Neuronal stem cell (in vitro differentiated cells): ENCODE results near the gene RBM15B.

Experiments
- DNase-seq: peaks from one replicate; pipeline ENCODE4 v3.0.0-alpha.2; 2013; ENCODE audit warnings: low spot score
- H2AFZ ChIP-seq: one replicate; pipeline ENCODE4 v1.6.1; 2013; ENCODE audit warnings: mild to moderate bottlenecking, low read length, inconsistent platforms
- H2AK5ac ChIP-seq: 2 replicates; pipeline ENCODE4 v1.6.1; 2013; ENCODE audit warnings: low read depth, mild to moderate bottlenecking, inconsistent platforms, low read length, moderate library complexity, mixed read lengths
- H2BK120ac ChIP-seq: 2 replicates; pipeline ENCODE4 v1.6.1; 2013; ENCODE audit warnings: low read depth, mild to moderate bottlenecking, inconsistent platforms, low read length, moderate library complexity, mixed read lengths
- H2BK12ac ChIP-seq: one replicate; pipeline ENCODE4 v1.6.1; 2013; ENCODE audit warnings: low read length, inconsistent platforms
- H2BK15ac ChIP-seq: 2 replicates; pipeline ENCODE4 v1.6.1; 2013; ENCODE audit warnings: mild to moderate bottlenecking, low read length, inconsistent platforms, mixed read lengths
- H2BK5ac ChIP-seq: one replicate; pipeline ENCODE4 v1.6.1; 2013; ENCODE audit warnings: inconsistent platforms, mild to moderate bottlenecking, low read length, moderate library complexity
- H3K14ac ChIP-seq: one replicate; pipeline ENCODE4 v1.6.1; 2013; ENCODE audit warnings: low read length, inconsistent platforms
- H3K18ac ChIP-seq: 2 replicates; pipeline ENCODE4 v1.6.1; 2013; ENCODE audit warnings: low read length, inconsistent platforms
- H3K23ac ChIP-seq: 2 replicates; pipeline ENCODE4 v1.6.1; 2013; ENCODE audit warnings: low read depth, mild to moderate bottlenecking, mixed read lengths, low read length, inconsistent platforms; ENCODE audit not compliant: poor library complexity
- H3K27ac ChIP-seq: replicated peaks from 3 replicates; pipeline ENCODE4 v1.5.1; 2013; ENCODE audit warnings: low read length, inconsistent platforms
- H3K27me3 ChIP-seq, 3 experiments: 2 replicates each; pipeline ENCODE4 v1.6.1; 2013; ENCODE audit warnings: low read length in 3 of 3, mild to moderate bottlenecking in 2 of 3, inconsistent platforms in 1 of 3, low read depth in 1 of 3, mixed read lengths in 1 of 3, moderate library complexity in 1 of 3; ENCODE audit not compliant: control insufficient read depth in 3 of 3, insufficient read depth in 3 of 3
- H3K36me3 ChIP-seq, 2 donors: replicated peaks in 1 of 2; 2 replicates each; pipeline ENCODE4 v1.6.1; 2013; ENCODE audit warnings: low read length in 2 of 2; ENCODE audit not compliant: control insufficient read depth in 2 of 2, insufficient read depth in 2 of 2
- H3K4ac ChIP-seq: 2 replicates; pipeline ENCODE4 v1.6.1; 2013; ENCODE audit warnings: inconsistent platforms, mild to moderate bottlenecking, low read length, moderate library complexity
- H3K4me1 ChIP-seq, 2 donors: 1 replicate in 1 of 2; 2 replicates in 1 of 2; pipeline ENCODE4 v1.6.1; 2013; ENCODE audit warnings: low read length in 2 of 2, low read depth in 1 of 2; ENCODE audit not compliant: control insufficient read depth in 2 of 2, insufficient read depth in 1 of 2
- H3K4me2 ChIP-seq: one replicate; pipeline ENCODE4 v1.6.1; 2013; ENCODE audit warnings: mild to moderate bottlenecking, low read length, inconsistent platforms; ENCODE audit not compliant: insufficient read depth, poor library complexity, severe bottlenecking
- H3K4me3 ChIP-seq, 2 donors: 2 replicates each; pipeline ENCODE4 v1.5.1; 2013; ENCODE audit warnings: low read length in 2 of 2, mild to moderate bottlenecking in 2 of 2, inconsistent platforms in 1 of 2, moderate library complexity in 1 of 2
- H3K79me1 ChIP-seq: one replicate; pipeline ENCODE4 v1.6.1; 2013; ENCODE audit warnings: low read depth, mild to moderate bottlenecking, inconsistent platforms, low read length, moderate library complexity
- H3K9ac ChIP-seq: one replicate; pipeline ENCODE4 v1.6.1; 2013; ENCODE audit warnings: mild to moderate bottlenecking, low read depth, low read length, inconsistent platforms; ENCODE audit not compliant: poor library complexity
- H3K9me3 ChIP-seq, 2 donors: replicated peaks in 1 of 2; 2 replicates each; pipeline versions ENCODE3 to v1.6.1; 2013; ENCODE audit warnings: low read length in 2 of 2, mild to moderate bottlenecking in 2 of 2, inconsistent platforms in 1 of 2, low read depth in 1 of 2, mixed read lengths in 1 of 2, moderate library complexity in 1 of 2; ENCODE audit not compliant: control insufficient read depth in 2 of 2, insufficient read depth in 1 of 2
- H4K8ac ChIP-seq: one replicate; pipeline ENCODE4 v1.6.1; 2013; ENCODE audit warnings: low read depth, mild to moderate bottlenecking, inconsistent platforms, low read length, moderate library complexity
- H4K91ac ChIP-seq: one replicate; pipeline ENCODE4 v1.6.1; 2013; ENCODE audit warnings: low read length, low read depth, mild to moderate bottlenecking, inconsistent platforms; ENCODE audit not compliant: poor library complexity
- WGBS, 2 donors: extraction: QIAGEN DNeasy Blood & Tissue Kit; methylation state at CpG; one replicate each; pipeline ENCODE4 v1.1.7; 2013; ENCODE audit warnings: missing lambda C conversion rate in 2 of 2, mixed read lengths in 1 of 2; ENCODE audit not compliant: insufficient read length in 2 of 2, insufficient replicate concordance in 1 of 2; ENCODE audit errors: extremely low coverage in 2 of 2; 5-methylcytosine and 5-hydroxymethylcytosine counted together

The RBM15B gene

GRCh38 chr3:51434746-51435327, 43.8 kb downstream of the RBM15B start:
- no peak overlapping the region for H2AK5ac ChIP-seq
- no peaks in the 10 kb centered on the region for H3K4me1 ChIP-seq
- no peak overlapping the region for H3K27ac ChIP-seq
- no peak overlapping the region for H3K9ac ChIP-seq
- H3K9me3 ChIP-seq, result no peaks in the 10 kb centered on the region
- H3K4me2 ChIP-seq, result no peak overlapping the region
- no peak overlapping the region for H3K23ac ChIP-seq
- H4K91ac ChIP-seq, result no peak overlapping the region
- peaks cover 9 to 84% of the 10 kb centered on the region in 2 donors for H3K36me3 ChIP-seq
- H3K79me1 ChIP-seq, result no peaks in the 10 kb centered on the region
- H2BK5ac ChIP-seq, result no peak overlapping the region
- H3K4ac ChIP-seq, result no peak overlapping the region
- H2BK120ac ChIP-seq, result no peak overlapping the region
- no peak overlapping the region for H3K18ac ChIP-seq
- H3K4me3 ChIP-seq, result no peak overlapping the region
- peak; percentile 31 for DNase-seq
- no peak overlapping the region for H2BK15ac ChIP-seq
- H4K8ac ChIP-seq, result no peak overlapping the region
- H2AFZ ChIP-seq, result no peak overlapping the region
- H3K27me3 ChIP-seq, result no peaks in the 10 kb centered on the region
- H2BK12ac ChIP-seq, result no peak overlapping the region
- H3K14ac ChIP-seq, result no peak overlapping the region

- H2AFZ ChIP-seq, result no peak overlapping the region
- WGBS, 2 donors, result no CpG with 5 or more reads among the region's 8 CpGs
- H3K79me1 ChIP-seq, result no peaks in the 10 kb centered on the region
- H3K9me3 ChIP-seq, result no peaks in the 10 kb centered on the region
- H3K4me2 ChIP-seq, result no peak overlapping the region
- DNase-seq, result no peak
- H3K4ac ChIP-seq, result no peak overlapping the region
- H3K9ac ChIP-seq, result no peak overlapping the region
- H4K91ac ChIP-seq, result no peak overlapping the region
- H3K4me1 ChIP-seq, result no peaks in the 10 kb centered on the region
- H2AK5ac ChIP-seq, result no peak overlapping the region
- no peak overlapping the region for H3K18ac ChIP-seq
- no peak overlapping the region for H3K23ac ChIP-seq
- no peaks in the 10 kb centered on the region for H3K27me3 ChIP-seq
- no peak overlapping the region for H2BK12ac ChIP-seq
- H3K36me3 ChIP-seq, result peaks cover 10 to 84% of the 10 kb centered on the region in 2 donors
- H4K8ac ChIP-seq, result no peak overlapping the region
- no peak overlapping the region for H2BK120ac ChIP-seq
- H2BK15ac ChIP-seq, result no peak overlapping the region
- H3K27ac ChIP-seq, result no peak overlapping the region
- H3K4me3 ChIP-seq, result no peak overlapping the region
- no peak overlapping the region for H3K14ac ChIP-seq
- no peak overlapping the region for H2BK5ac ChIP-seq
These were observed 46.0 kb downstream of the RBM15B start for GRCh38 chr3:51436998-51437639.

- no peak overlapping the region for H2BK12ac ChIP-seq
- no CpG with 5 or more reads among the region's 8 CpGs for WGBS, 2 donors
These were observed 50.4 kb downstream of the RBM15B start for GRCh38 chr3:51441282-51442030.

GRCh38 chr3:51445544-51446280, 54.6 kb downstream of the RBM15B start:
- H3K27me3 ChIP-seq, result no peaks in the 10 kb centered on the region
- no peak overlapping the region for H3K4me2 ChIP-seq
- H3K14ac ChIP-seq, result no peak overlapping the region
- no peak overlapping the region for H3K23ac ChIP-seq
- no peak overlapping the region for H2AFZ ChIP-seq
- no peak overlapping the region for H2BK12ac ChIP-seq
- no peak overlapping the region for H3K4me3 ChIP-seq
- no peak overlapping the region for H2BK5ac ChIP-seq
- peaks cover 0 to 3% of the 10 kb centered on the region in 2 donors for H3K9me3 ChIP-seq
- H2BK120ac ChIP-seq, result no peak overlapping the region
- no peak for DNase-seq
- H3K4ac ChIP-seq, result no peak overlapping the region
- H3K36me3 ChIP-seq, result peaks cover 7 to 32% of the 10 kb centered on the region in 2 donors
- H4K8ac ChIP-seq, result no peak overlapping the region
- H2AK5ac ChIP-seq, result no peak overlapping the region
- WGBS, 2 donors, result no CpG with 5 or more reads among the region's 4 CpGs
- no peak overlapping the region for H2BK15ac ChIP-seq
- no peak overlapping the region for H4K91ac ChIP-seq
- no peaks in the 10 kb centered on the region for H3K79me1 ChIP-seq
- H3K4me1 ChIP-seq, result no peaks in the 10 kb centered on the region
- no peak overlapping the region for H3K9ac ChIP-seq
- no peak overlapping the region for H3K27ac ChIP-seq
- no peak overlapping the region for H3K18ac ChIP-seq

More at GRCh38 chr3:51441282-51442030, 50.4 kb downstream of the RBM15B start:
- Histone ChIP-seq H3K4ac (no peak overlapping the region), H3K4me1 (no peaks in the 10 kb centered on the region), H3K36me3 (peaks cover 7 to 65% of the 10 kb centered on the region in 2 donors), H2BK120ac (no peak overlapping the region), H3K23ac (no peak overlapping the region), H4K91ac (no peak overlapping the region), H3K79me1 (no peaks in the 10 kb centered on the region), H3K14ac (no peak overlapping the region), H3K18ac (no peak overlapping the region), H2AK5ac (no peak overlapping the region), H3K4me3 (no peak overlapping the region), H3K27ac (no peak overlapping the region), H2BK15ac (no peak overlapping the region), H4K8ac (no peak overlapping the region), H3K27me3 (no peaks in the 10 kb centered on the region), H3K9ac (no peak overlapping the region), H3K4me2 (no peak overlapping the region), H2AFZ (no peak overlapping the region), H3K9me3 (no peaks in the 10 kb centered on the region), H2BK5ac (no peak overlapping the region)
- DNase-seq, result no peak
